Measurements from ENCODE around the gene LDLRAD2. TPM values are rescaled to one million over a fixed set of nuclear protein-coding genes. Genes with fewer than 3 reads are reported as not detected.

LDLRAD2 gene
- total and polyA plus RNA-seq, 8 donors = 0.05 to 3.0 (median 0.09) TPM; not detected in 1

DNA sequence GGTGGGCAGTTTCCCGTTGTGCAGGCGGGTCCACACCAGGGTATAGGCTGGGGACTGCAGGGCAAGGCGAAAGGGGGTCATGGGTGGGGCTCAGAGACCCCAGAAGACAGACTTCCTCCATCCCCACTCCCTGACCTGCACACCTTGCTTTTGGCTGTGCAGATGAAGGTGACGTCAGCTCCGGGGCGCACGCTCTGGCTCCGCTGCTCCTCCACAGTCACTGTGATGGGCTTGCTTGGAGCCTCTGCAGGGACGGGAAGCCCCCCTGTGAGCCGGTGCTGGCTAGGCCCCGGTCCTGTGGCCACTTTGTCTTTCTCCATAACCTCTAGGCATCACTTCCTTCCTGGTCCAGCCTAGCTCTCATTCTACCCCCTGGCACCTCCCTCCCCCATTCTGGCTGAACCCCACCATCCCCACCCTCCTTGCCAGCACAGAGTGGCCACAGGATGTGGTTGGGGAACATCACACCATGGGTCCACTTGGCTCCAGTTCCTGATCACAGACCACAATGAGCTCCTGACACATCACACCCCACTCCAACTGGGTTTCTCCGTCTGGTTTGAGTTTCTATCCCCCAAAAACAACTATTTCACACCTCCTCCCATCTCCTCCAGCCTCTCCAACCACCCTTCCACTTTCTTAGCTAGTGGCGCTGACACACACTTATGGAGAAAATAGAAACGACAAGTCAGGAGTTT lies 45.2 kb downstream of the LDLRAD2 start:
- TF ChIP-seq, protein P1, sequence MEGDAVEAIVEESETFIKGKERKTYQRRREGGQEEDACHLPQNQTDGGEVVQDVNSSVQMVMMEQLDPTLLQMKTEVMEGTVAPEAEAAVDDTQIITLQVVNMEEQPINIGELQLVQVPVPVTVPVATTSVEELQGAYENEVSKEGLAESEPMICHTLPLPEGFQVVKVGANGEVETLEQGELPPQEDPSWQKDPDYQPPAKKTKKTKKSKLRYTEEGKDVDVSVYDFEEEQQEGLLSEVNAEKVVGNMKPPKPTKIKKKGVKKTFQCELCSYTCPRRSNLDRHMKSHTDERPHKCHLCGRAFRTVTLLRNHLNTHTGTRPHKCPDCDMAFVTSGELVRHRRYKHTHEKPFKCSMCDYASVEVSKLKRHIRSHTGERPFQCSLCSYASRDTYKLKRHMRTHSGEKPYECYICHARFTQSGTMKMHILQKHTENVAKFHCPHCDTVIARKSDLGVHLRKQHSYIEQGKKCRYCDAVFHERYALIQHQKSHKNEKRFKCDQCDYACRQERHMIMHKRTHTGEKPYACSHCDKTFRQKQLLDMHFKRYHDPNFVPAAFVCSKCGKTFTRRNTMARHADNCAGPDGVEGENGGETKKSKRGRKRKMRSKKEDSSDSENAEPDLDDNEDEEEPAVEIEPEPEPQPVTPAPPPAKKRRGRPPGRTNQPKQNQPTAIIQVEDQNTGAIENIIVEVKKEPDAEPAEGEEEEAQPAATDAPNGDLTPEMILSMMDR (IDR thresholded peaks at IDR 0.05) = no peak
- no peak for FAIRE-seq
- no peak for DNase-seq
- no peak for ATAC-seq
- peaks cover 0 to 28% (median 8%) of the 10 kb centered on the region in 3 donors for H3K36me3 ChIP-seq
- H3K4me3 ChIP-seq = no peak overlapping the region
- 91 to 95% methylated on average over 14 of the region's 14 CpGs for WGBS, 2 donors
- no peak overlapping the region for H3K27ac ChIP-seq
- no peaks in the 10 kb centered on the region for H3K9me3 ChIP-seq
- H3K27me3 ChIP-seq = no peaks in the 10 kb centered on the region
- no peaks in the 10 kb centered on the region for H3K4me1 ChIP-seq
- intact Hi-C loops (cut with DNase I) = no loop called here

DNA sequence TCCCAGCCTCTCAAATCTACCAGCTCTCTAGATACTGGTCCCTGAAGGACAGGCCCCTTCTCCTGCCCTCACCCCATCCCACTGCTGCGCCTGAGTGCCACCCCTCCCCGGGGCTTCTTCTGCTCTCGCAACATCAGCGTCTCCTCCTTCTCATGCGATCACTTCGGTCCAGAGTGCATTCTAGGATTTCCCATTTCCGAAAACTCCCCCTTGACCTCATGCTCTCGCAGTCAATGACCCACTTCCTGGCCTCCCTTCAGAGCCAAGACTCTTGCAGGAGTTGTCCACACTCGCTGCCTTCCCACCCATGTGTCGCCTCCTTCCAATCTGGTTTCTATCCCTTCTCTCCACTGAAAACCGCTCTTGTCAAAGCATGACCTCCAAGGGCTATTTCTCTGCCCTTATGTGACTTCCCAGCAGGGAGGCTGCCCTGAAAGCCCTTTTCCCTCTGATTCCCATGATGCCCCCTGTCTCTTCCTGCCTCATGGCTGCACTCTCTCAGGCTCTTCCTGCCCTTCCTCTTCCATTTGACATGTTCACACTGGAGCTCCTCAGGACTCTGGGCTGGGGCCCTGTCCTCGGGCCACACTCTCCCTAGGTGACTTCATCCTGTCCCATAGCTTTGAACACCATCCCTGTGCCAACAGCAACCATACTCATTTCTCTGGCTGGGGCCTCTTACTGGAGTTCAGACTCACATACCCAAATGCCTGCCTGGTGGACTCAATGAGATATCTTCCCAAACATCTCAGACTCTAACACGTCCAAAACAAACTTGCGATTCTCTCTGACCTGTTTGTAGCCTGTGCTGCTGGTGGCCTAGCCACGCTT lies 46.0 kb downstream of the LDLRAD2 start:
- ATAC-seq (no peak), DNase-seq (no peak), FAIRE-seq (no peak)
- TF ChIP-seq, protein P1 (IDR thresholded peaks at IDR 0.05) = no peak
- intact Hi-C loops (cut with DNase I) = no loop called here
- Histone ChIP-seq H3K4me1 (no peaks in the 10 kb centered on the region), H3K27me3 (no peaks in the 10 kb centered on the region), H3K4me3 (no peak overlapping the region), H3K27ac (no peak overlapping the region), H3K36me3 (peaks cover 0 to 23% (median 8%) of the 10 kb centered on the region in 3 donors), H3K9me3 (no peaks in the 10 kb centered on the region)
- WGBS, 2 donors = 87 to 90% methylated on average over 15 of the region's 15 CpGs

DNA sequence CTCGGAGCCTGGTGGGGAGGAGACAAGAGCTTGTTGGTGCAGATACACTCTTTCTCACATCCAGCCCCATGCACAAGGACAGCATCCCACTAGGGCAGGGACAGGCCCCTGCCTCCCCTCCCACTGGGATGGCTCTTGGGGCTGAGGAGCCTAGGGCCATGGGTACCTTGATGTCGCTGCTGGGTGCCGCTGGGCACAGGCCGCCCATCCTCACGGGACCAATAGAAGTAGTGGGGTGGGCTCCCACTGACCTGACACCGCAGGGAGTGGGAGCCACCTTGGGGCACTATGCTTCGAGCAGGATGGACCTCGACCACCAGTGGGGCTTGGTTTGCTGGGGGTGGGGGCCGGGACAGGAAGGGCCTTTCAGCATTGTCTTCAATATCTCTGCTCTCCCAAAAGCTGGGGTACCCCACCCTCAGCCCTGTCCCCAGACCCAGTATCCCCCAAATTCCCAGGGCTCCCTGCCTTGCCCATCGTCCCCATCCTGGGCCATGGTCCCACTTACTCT lies 47.7 kb downstream of the LDLRAD2 start:
- no peaks in the 10 kb centered on the region for H3K27me3 ChIP-seq
- DNase-seq (no peak), FAIRE-seq (no peak), ATAC-seq (no peak)
- intact Hi-C loops (cut with DNase I) = no loop called here
- TF ChIP-seq, protein P1 (IDR thresholded peaks at IDR 0.05) = no peak
- H3K36me3 ChIP-seq = peaks cover 0 to 25% (median 8%) of the 10 kb centered on the region in 3 donors
- no peaks in the 10 kb centered on the region for H3K4me1 ChIP-seq
- H3K27ac ChIP-seq = no peak overlapping the region
- H3K9me3 ChIP-seq = no peaks in the 10 kb centered on the region
- H3K4me3 ChIP-seq = no peak overlapping the region
- 96% methylated on average over 10 of the region's 10 CpGs for WGBS, 2 donors

DNA sequence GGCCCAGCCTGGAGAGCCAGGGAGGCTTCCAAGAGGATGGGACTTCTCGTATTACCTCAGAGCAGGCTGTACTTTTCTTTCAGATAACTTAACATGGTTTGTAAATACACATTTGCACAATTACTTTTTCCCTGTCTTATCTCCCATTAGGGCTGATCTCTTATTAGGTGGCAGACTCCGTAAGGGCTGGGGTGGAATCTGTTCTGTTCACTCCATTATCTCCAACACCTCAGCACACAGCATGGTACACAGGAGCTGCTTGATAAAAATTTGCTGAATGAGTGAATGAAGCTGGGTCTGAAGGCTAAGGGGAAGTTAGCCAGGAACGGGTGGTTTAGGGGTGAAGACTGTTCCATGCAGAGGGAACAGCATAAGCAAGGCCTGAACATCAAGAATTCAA lies 48.9 kb downstream of the LDLRAD2 start:
- no peak for FAIRE-seq
- Histone ChIP-seq H3K27ac (no peak overlapping the region), H3K9me3 (no peaks in the 10 kb centered on the region), H3K36me3 (peaks cover 0 to 21% (median 8%) of the 10 kb centered on the region in 3 donors), H3K4me1 (no peaks in the 10 kb centered on the region), H3K27me3 (no peaks in the 10 kb centered on the region), H3K4me3 (no peak overlapping the region)
- no peak for DNase-seq
- WGBS, 2 donors = 90 to 93% methylated on average over 3 of the region's 3 CpGs
- no peak for ATAC-seq
- TF ChIP-seq, protein P1 (IDR thresholded peaks at IDR 0.05) = no peak
- intact Hi-C loops (cut with DNase I) = no loop called here
